CD14-positive monocyte (primary cell): ENCODE measurements around the gene INTS12. TPM values are rescaled to one million over a fixed set of nuclear protein-coding genes. Genes with fewer than 3 reads are reported as not detected.

Source experiments
- DNase-seq, 3 donors: peaks; one replicate each; pipeline ENCODE4 v3.0.0-alpha.2; 2011 to 2022
- H2AFZ ChIP-seq: 2 replicates; pipeline ENCODE4 v1.6.0; 2012; ENCODE audit warnings: mild to moderate bottlenecking, low read depth, low read length, inconsistent platforms; ENCODE audit not compliant: insufficient read depth, poor library complexity, severe bottlenecking
- H3K27ac ChIP-seq, 2 donors: 1 replicate in 1 of 2; 2 replicates in 1 of 2; pipeline ENCODE4 v1.5.1; 2012 to 2013; ENCODE audit warnings: low read length in 2 of 2, control low read depth in 1 of 2, inconsistent platforms in 1 of 2, low read depth in 1 of 2, mild to moderate bottlenecking in 1 of 2
- H3K27me3 ChIP-seq, 2 donors: one replicate each; pipeline versions ENCODE4 v1.6.0 to v1.6.1; 2011 to 2013; ENCODE audit warnings: low read length in 2 of 2; ENCODE audit not compliant: control insufficient read depth in 2 of 2, insufficient read depth in 2 of 2
- H3K36me3 ChIP-seq, 2 donors: replicated peaks in 1 of 2; 1 replicate in 1 of 2; 2 replicates in 1 of 2; pipeline versions ENCODE4 v1.5.1 to v1.6.1; 2012 to 2013; ENCODE audit warnings: low read length in 2 of 2, control low read depth in 1 of 2, inconsistent platforms in 1 of 2, mild to moderate bottlenecking in 1 of 2; ENCODE audit not compliant: insufficient read depth in 2 of 2, control insufficient read depth in 1 of 2
- H3K4me1 ChIP-seq, 2 donors: 1 replicate in 1 of 2; 2 replicates in 1 of 2; pipeline versions ENCODE4 v1.5.1 to v1.6.1; 2012 to 2013; ENCODE audit warnings: low read length in 2 of 2, control low read depth in 1 of 2, inconsistent platforms in 1 of 2, mild to moderate bottlenecking in 1 of 2, moderate library complexity in 1 of 2; ENCODE audit not compliant: insufficient read depth in 2 of 2, control insufficient read depth in 1 of 2
- H3K4me2 ChIP-seq: replicated peaks from 2 replicates; pipeline ENCODE3; 2012; ENCODE audit warnings: low read length, moderate library complexity, mild to moderate bottlenecking; ENCODE audit not compliant: poor library complexity, severe bottlenecking; ENCODE audit errors: extremely low read depth
- H3K4me3 ChIP-seq, 3 experiments: fragments of 200-600 bp in 1 of 3; sonication (generic) in 1 of 3; replicated peaks in 1 of 3; 1 replicate in 2 of 3; 2 replicates in 1 of 3; pipeline ENCODE4 v1.5.1; 2011 to 2013; ENCODE audit warnings: low read length in 3 of 3, mild to moderate bottlenecking in 3 of 3, control low read depth in 2 of 3, low read depth in 2 of 3, inconsistent platforms in 1 of 3, moderate library complexity in 1 of 3
- H3K79me2 ChIP-seq: 2 replicates; pipeline ENCODE4 v1.6.0; 2012; ENCODE audit warnings: mild to moderate bottlenecking, control low read depth, inconsistent platforms, low read length, moderate library complexity; ENCODE audit not compliant: insufficient read depth
- H3K9ac ChIP-seq: 2 replicates; pipeline ENCODE4 v1.6.0; 2017; ENCODE audit warnings: low read length, mild to moderate bottlenecking; ENCODE audit not compliant: insufficient read depth, poor library complexity, severe bottlenecking
- H3K9me3 ChIP-seq, 2 donors: replicated peaks in 1 of 2; 1 replicate in 1 of 2; 2 replicates in 1 of 2; pipeline versions ENCODE4 v1.5.1 to v1.6.1; 2012 to 2013; ENCODE audit warnings: low read length in 2 of 2, control low read depth in 1 of 2; ENCODE audit not compliant: control insufficient read depth in 1 of 2, insufficient read depth in 1 of 2
- H4K20me1 ChIP-seq: 2 replicates; pipeline ENCODE4 v1.6.0; 2012; ENCODE audit warnings: mild to moderate bottlenecking, low read length, control low read depth, moderate library complexity; ENCODE audit not compliant: insufficient read depth
- H3K27ac Mint-ChIP-seq, 7 donors: one replicate each; pipeline ENCODE4 v1.8.0; 2020; ENCODE audit warnings: mild to moderate bottlenecking in 7 of 7, mixed read lengths in 7 of 7, moderate library complexity in 6 of 7, inconsistent platforms in 2 of 7
- H3K27me3 Mint-ChIP-seq, 3 donors: one replicate each; pipeline ENCODE4 v1.8.0; 2021 to 2022; ENCODE audit warnings: low read depth in 3 of 3, mild to moderate bottlenecking in 3 of 3, mixed read lengths in 3 of 3, moderate library complexity in 3 of 3, inconsistent platforms in 1 of 3
- H3K36me3 Mint-ChIP-seq, 2 donors: one replicate each; pipeline ENCODE4 v1.8.0; 2020; ENCODE audit warnings: mixed read lengths in 2 of 2, inconsistent platforms in 1 of 2, mild to moderate bottlenecking in 1 of 2
- H3K4me1 Mint-ChIP-seq: one replicate; pipeline ENCODE4 v1.8.0; 2020; ENCODE audit warnings: mild to moderate bottlenecking, mixed read lengths
- H3K4me3 Mint-ChIP-seq, 2 donors: one replicate each; pipeline ENCODE4 v1.8.0; 2020; ENCODE audit warnings: mild to moderate bottlenecking in 2 of 2, mixed read lengths in 2 of 2, moderate library complexity in 1 of 2
- H3K9me3 Mint-ChIP-seq, 7 donors: one replicate each; pipeline ENCODE4 v1.8.0; 2020 to 2022; ENCODE audit warnings: mixed read lengths in 7 of 7, mild to moderate bottlenecking in 6 of 7, moderate library complexity in 6 of 7, inconsistent platforms in 2 of 7
- WGBS: methylation state at CpG from one replicate; pipeline ENCODE4 v1.1.5; 2013; ENCODE audit warnings: missing lambda C conversion rate; ENCODE audit not compliant: insufficient coverage; 5-methylcytosine and 5-hydroxymethylcytosine counted together
- intact Hi-C, 2 donors: fragments of 100-400 bp; cut with micrococcal nuclease; formaldehyde crosslinking; loops; one replicate each; pipeline versions ENCODE4 v1.15.0 to v1.15.1; 2023
- polyA plus RNA-seq, 3 donors: library from polyadenylated mRNA; depleted of rRNA in 1 of 3; unstranded in 2 of 3; stranded (reverse) in 1 of 3; fragments of 300-500 nt in 2 of 3; fragments of >200 nt in 1 of 3; fragmentation: Illumina TruSeq in 2 of 3; gene quantifications; 1 replicate in 2 of 3; 2 replicates in 1 of 3; pipeline ENCODE4 v1.2.3, GENCODE V29; 2012 to 2021
- TF ChIP-seq, protein P1 (sequence below): fragments of 200-600 bp; IDR thresholded peaks from one replicate; pipeline ENCODE4 v1.8.0; 2022; ENCODE audit warnings: antibody characterized with exemption, mild to moderate bottlenecking

Gene INTS12
- polyA plus RNA-seq, 3 donors, result 12.0 to 22.9 (median 18.1) TPM

DNA sequence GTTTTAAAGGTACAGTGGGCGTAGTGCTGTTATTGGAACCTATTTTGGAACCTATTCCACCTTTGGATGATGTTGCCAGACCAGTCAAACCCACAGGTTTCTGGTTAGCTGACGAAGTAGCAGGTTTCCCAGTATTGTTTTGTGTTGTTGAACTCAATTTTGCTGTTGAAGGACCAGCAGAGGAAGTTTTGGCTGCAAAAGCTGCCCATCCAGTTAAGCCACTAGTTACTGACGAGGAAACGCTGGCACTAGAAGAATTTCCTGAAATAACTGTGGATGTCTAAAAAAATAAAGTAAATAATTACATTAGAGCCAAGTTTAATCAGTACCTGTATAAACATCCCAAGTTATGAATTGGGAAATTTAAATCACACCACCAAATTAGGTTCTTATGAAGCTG, 25.5 kb downstream of the INTS12 start:
- Mint-ChIP-seq H3K27ac (no peak overlapping the region), H3K9me3 (no peaks in the 10 kb centered on the region), H3K4me1 (no peaks in the 10 kb centered on the region), H3K27me3 (no peaks in the 10 kb centered on the region), H3K4me3 (no peak overlapping the region), H3K36me3 (peaks cover 38 to 43% of the 10 kb centered on the region in 2 donors)
- TF ChIP-seq, protein P1, sequence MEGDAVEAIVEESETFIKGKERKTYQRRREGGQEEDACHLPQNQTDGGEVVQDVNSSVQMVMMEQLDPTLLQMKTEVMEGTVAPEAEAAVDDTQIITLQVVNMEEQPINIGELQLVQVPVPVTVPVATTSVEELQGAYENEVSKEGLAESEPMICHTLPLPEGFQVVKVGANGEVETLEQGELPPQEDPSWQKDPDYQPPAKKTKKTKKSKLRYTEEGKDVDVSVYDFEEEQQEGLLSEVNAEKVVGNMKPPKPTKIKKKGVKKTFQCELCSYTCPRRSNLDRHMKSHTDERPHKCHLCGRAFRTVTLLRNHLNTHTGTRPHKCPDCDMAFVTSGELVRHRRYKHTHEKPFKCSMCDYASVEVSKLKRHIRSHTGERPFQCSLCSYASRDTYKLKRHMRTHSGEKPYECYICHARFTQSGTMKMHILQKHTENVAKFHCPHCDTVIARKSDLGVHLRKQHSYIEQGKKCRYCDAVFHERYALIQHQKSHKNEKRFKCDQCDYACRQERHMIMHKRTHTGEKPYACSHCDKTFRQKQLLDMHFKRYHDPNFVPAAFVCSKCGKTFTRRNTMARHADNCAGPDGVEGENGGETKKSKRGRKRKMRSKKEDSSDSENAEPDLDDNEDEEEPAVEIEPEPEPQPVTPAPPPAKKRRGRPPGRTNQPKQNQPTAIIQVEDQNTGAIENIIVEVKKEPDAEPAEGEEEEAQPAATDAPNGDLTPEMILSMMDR, result no peak
- Histone ChIP-seq H3K9ac (no peak overlapping the region), H3K79me2 (no peaks in the 10 kb centered on the region), H3K36me3 (peaks cover 54 to 64% of the 10 kb centered on the region in 2 donors), H3K4me3 (no peak overlapping the region), H3K27ac (no peak overlapping the region), H3K9me3 (no peaks in the 10 kb centered on the region), H3K27me3 (no peaks in the 10 kb centered on the region), H3K4me1 (no peaks in the 10 kb centered on the region), H2AFZ (no peak overlapping the region), H3K4me2 (no peak overlapping the region), H4K20me1 (no peaks in the 10 kb centered on the region)
- 100% methylated on average over 1 of the region's 4 CpGs for WGBS
- no peak for DNase-seq
- intact Hi-C loops, result no loop called here

DNA sequence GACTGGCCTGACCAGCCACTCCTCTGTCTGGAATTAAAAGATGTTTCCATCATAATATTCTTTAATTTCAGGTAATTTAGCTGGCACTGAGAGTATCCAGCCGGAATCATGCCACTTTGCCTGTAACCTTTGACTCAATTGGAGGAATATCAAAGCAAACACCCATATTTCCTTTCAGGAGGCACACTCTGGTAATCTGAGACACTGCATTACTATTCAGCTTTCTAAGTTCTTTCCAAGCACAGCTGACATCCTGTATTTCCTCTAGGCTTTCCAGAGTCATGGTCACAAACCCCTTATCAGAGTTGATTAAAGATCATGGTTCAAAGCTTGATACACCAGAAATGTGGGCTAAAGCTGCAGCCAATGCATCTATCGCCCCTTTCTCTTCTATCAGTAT, 29.3 kb downstream of the INTS12 start:
- TF ChIP-seq, protein P1, result no peak
- H3K9me3 Mint-ChIP-seq, result peaks cover 0 to 4% (median 0%) of the 10 kb centered on the region in 7 donors
- H3K36me3 Mint-ChIP-seq, result peaks cover 18 to 23% of the 10 kb centered on the region in 2 donors
- H2AFZ ChIP-seq, result no peak overlapping the region
- WGBS, result 100% methylated on average over 1 of the region's 2 CpGs
- no peak overlapping the region for H3K4me2 ChIP-seq
- no peaks in the 10 kb centered on the region for H4K20me1 ChIP-seq
- no peak overlapping the region for H3K27ac Mint-ChIP-seq
- no peaks in the 10 kb centered on the region for H3K4me1 Mint-ChIP-seq
- H3K27ac ChIP-seq, result no peak overlapping the region
- H3K4me3 ChIP-seq, result no peak overlapping the region
- H3K4me3 Mint-ChIP-seq, result no peak overlapping the region
- H3K9me3 ChIP-seq, result no peaks in the 10 kb centered on the region
- no peaks in the 10 kb centered on the region for H3K27me3 ChIP-seq
- peaks cover 22 to 30% of the 10 kb centered on the region in 2 donors for H3K36me3 ChIP-seq
- DNase-seq, result no peak
- no peak overlapping the region for H3K9ac ChIP-seq
- H3K4me1 ChIP-seq, result no peaks in the 10 kb centered on the region
- no peaks in the 10 kb centered on the region for H3K27me3 Mint-ChIP-seq
- intact Hi-C loops, result no loop called here
- H3K79me2 ChIP-seq, result no peaks in the 10 kb centered on the region
